Uterus (tissue), 4 donors: ENCODE data around the gene GPX2. TPM values are rescaled to one million over a fixed set of nuclear protein-coding genes. Genes with fewer than 3 reads are reported as not detected.

Source experiments
- DNase-seq, 2 donors: peaks; one replicate each; pipeline ENCODE4 v3.0.0-alpha.2; 2019 to 2020
- H3K27ac ChIP-seq, 2 donors: fragments of 200-600 bp; sonication (generic); 1 replicate in 1 of 2; 2 replicates in 1 of 2; pipeline ENCODE4 v1.5.1; 2016 to 2018
- H3K27me3 ChIP-seq, 2 donors: fragments of 200-600 bp; sonication (generic); one replicate each; pipeline ENCODE4 v1.5.1; 2018 to 2019; ENCODE audit warnings: control low read depth in 1 of 2
- H3K36me3 ChIP-seq, 2 donors: fragments of 200-600 bp; sonication (generic); one replicate each; pipeline ENCODE4 v1.5.1; 2019; ENCODE audit warnings: control low read depth in 1 of 2
- H3K4me1 ChIP-seq, 2 donors: fragments of 200-600 bp; sonication (generic); one replicate each; pipeline ENCODE4 v1.5.1; 2018 to 2019; ENCODE audit warnings: control low read depth in 1 of 2
- H3K4me3 ChIP-seq, 2 donors: fragments of 200-600 bp; sonication (generic); 1 replicate in 1 of 2; 2 replicates in 1 of 2; pipeline ENCODE4 v1.5.1; 2018 to 2019; ENCODE audit warnings: mild to moderate bottlenecking in 1 of 2
- H3K9me3 ChIP-seq, 2 donors: fragments of 200-600 bp; sonication (generic); one replicate each; pipeline ENCODE4 v1.5.1; 2019; ENCODE audit warnings: control low read depth in 1 of 2
- POLR2A ChIP-seq, 2 donors: fragments of 450-650 bp; IDR thresholded peaks; one replicate each; pipeline ENCODE4 v1.6.1; 2016; ENCODE audit warnings: antibody characterized with exemption in 2 of 2, mild to moderate bottlenecking in 1 of 2, moderate library complexity in 1 of 2
- intact Hi-C: fragments of 100-400 bp; cut with DNase I; formaldehyde crosslinking; loops from one replicate; pipeline ENCODE4 v1.15.1; 2023; ENCODE audit warnings: low total_unique reads
- total RNA-seq, 4 donors: library from RNA; depleted of rRNA in 3 of 4; stranded (reverse); fragments of >200 nt in 3 of 4; gene quantifications; one replicate each; pipeline versions ENCODE4 v1.1.0 to v1.2.4, GENCODE V29; 2014 to 2023
- TF ChIP-seq, protein P1 (sequence below), 4 experiments: fragments of 200-600 bp in 2 of 4; fragments of 450-650 bp in 2 of 4; sonication (generic) in 2 of 4; IDR thresholded peaks; one replicate each; pipeline ENCODE4 v1.5.1; 2016 to 2019; ENCODE audit warnings: antibody characterized with exemption in 4 of 4, mild to moderate bottlenecking in 2 of 4, moderate library complexity in 1 of 4
- donor health status: DM: yes; HTN: yes; CAD: no.

The GPX2 gene
- total RNA-seq, 4 donors from 2014 or later, result 0.29 TPM; not detected in 3

DNA sequence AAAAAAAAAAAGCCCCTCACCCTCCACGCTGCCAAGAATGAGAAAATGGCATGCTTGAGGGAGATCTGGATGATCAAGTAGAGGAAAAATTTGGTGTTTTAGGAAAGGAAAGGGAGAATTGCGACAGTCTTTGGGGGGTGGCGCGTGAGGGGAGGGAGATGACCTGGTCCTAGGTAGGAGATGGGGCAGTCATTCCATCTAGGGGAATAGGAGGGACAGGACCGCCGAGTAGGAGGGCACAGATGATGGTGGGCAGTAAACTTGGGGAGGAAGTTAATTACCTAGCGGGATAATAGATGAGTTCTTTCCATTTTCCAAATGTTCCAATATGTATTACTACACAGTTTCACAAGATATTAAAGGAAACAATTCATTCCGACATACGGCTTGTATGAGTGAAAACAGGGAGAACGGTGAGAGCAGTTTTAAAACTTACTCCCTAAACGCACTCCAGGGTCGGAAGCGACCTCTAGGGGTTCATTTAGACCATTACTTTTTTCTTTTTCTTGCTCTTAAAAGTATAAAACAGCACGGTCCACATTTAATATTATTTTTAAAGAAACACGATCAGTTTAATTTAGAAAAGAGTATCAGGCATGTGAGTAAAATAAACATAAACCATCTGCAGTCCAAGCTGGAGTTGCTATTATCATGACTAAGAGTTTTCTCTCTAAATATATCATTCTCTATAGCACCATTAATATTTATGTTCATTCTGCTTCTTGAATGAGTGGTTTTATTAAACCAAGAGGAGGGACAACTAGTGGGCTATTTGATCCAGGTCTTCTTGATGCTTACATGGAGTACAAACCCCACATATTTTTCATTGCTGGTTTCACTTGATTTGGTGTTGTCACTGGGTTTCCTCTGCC is 41.1 kb upstream of the GPX2 start:
- H3K36me3 ChIP-seq, result no peaks in the 10 kb centered on the region
- no peak for DNase-seq
- H3K9me3 ChIP-seq, result no peaks in the 10 kb centered on the region
- no peak overlapping the region for H3K4me3 ChIP-seq
- TF ChIP-seq, protein P1, sequence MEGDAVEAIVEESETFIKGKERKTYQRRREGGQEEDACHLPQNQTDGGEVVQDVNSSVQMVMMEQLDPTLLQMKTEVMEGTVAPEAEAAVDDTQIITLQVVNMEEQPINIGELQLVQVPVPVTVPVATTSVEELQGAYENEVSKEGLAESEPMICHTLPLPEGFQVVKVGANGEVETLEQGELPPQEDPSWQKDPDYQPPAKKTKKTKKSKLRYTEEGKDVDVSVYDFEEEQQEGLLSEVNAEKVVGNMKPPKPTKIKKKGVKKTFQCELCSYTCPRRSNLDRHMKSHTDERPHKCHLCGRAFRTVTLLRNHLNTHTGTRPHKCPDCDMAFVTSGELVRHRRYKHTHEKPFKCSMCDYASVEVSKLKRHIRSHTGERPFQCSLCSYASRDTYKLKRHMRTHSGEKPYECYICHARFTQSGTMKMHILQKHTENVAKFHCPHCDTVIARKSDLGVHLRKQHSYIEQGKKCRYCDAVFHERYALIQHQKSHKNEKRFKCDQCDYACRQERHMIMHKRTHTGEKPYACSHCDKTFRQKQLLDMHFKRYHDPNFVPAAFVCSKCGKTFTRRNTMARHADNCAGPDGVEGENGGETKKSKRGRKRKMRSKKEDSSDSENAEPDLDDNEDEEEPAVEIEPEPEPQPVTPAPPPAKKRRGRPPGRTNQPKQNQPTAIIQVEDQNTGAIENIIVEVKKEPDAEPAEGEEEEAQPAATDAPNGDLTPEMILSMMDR (IDR thresholded peaks at IDR 0.05), result peak; percentile 50 to 83 (median 68)
- TF ChIP-seq POLR2A (IDR thresholded peaks at IDR 0.05), result no peak
- H3K27ac ChIP-seq, result peak overlapping the region in 1 of 2 donors; percentile 43
- H3K4me1 ChIP-seq, result no peaks in the 10 kb centered on the region
- intact Hi-C loops, result no loop called here
- H3K27me3 ChIP-seq, result no peaks in the 10 kb centered on the region

DNA sequence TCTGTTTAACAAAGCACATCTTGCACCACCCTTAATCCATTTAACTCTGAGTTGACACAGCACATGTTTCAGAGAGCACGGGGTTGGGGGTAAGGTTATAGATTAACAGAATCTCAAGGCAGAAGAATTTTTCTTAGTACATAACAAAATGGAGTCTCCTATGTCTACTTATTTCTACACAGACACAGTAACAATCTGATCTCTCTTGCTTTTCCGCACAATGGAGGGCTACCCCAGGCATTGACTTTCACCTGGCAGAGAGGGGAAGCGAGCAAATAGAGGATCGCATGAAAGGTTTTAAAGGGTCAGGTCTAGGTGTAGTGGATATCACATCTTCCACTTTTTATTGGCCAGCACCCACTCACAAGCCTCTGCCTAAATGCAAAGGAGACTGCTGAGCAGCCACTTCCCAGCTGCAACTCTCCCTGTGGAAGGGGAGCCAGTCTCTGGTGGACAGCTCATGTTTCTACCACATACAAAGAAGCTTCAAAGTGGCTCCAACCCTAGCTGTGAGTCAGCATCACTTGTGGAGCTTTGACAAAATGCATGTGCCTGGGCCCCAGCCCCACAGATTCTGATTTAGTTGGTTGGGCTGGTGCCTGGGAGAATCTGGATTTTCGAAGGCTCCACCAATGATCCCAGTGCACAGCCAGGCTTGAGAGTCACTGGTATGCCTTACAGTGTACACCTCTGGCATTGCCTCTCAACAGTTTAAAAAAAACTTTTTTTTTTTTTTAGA is 37.0 kb upstream of the GPX2 start:
- intact Hi-C loops, result no loop called here
- H3K36me3 ChIP-seq, result no peaks in the 10 kb centered on the region

DNA sequence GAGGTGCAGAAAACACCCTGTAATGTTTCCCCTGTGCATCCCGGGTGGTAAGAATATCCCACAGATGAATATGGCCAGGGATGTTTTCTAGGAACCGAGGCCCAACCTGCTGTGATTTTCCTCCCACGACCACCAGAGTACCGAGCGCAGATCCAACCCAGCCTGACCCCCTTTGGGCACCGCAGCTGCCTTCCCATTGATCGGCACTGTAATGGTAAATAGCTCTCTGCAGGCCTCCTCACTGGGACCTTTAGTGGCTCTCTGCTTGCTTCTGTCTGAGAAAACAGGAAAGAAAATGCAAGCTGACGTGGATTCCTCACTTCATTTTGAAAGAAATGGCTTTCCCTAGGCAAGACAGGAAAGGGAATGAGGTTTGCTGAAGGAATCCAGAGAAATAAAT is 32.0 kb upstream of the GPX2 start:
- intact Hi-C loops, result no loop called here
- TF ChIP-seq, protein P1 (IDR thresholded peaks at IDR 0.05), result no peak
- TF ChIP-seq POLR2A (IDR thresholded peaks at IDR 0.05), result no peak
- DNase-seq, result no peak
- peaks cover 0 to 5% of the 10 kb centered on the region in 2 donors for H3K4me1 ChIP-seq
- no peaks in the 10 kb centered on the region for H3K27me3 ChIP-seq
- H3K36me3 ChIP-seq, result no peaks in the 10 kb centered on the region
- H3K4me3 ChIP-seq, result no peak overlapping the region
- no peak overlapping the region for H3K27ac ChIP-seq
- H3K9me3 ChIP-seq, result no peaks in the 10 kb centered on the region

More for the DNA sequence above, 37.0 kb upstream of the GPX2 start:
- H3K27ac ChIP-seq, result no peak overlapping the region
- no peaks in the 10 kb centered on the region for H3K27me3 ChIP-seq
- H3K4me3 ChIP-seq, result no peak overlapping the region
- no peak for DNase-seq
- no peaks in the 10 kb centered on the region for H3K9me3 ChIP-seq
- TF ChIP-seq, protein P1 (IDR thresholded peaks at IDR 0.05), result no peak
- no peak for TF ChIP-seq POLR2A (IDR thresholded peaks at IDR 0.05)
- H3K4me1 ChIP-seq, result no peaks in the 10 kb centered on the region

DNA sequence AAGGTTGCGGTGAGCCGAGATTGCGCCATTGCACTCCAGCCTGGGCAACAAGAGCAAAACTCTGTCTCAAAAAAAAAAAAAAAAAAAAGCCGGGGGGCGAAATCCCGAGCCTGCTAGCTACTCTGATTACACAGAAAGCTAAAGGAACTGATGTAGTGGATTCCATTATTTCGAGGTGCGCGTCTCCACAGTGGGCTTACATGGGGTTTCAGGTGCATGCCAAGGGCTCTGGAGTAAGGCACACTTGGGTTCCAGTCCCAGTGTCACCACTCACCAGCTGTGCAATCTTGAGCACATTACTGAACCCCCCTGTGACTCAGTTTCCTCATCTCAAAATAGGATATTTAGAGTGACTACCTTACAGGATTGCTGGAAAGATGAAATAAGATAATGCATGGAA is 31.3 kb upstream of the GPX2 start:
- TF ChIP-seq, protein P1 (IDR thresholded peaks at IDR 0.05), result no peak
- TF ChIP-seq POLR2A (IDR thresholded peaks at IDR 0.05), result no peak
- Histone ChIP-seq H3K27me3 (no peaks in the 10 kb centered on the region), H3K4me1 (peaks cover 0 to 5% of the 10 kb centered on the region in 2 donors), H3K27ac (no peak overlapping the region), H3K9me3 (no peaks in the 10 kb centered on the region), H3K36me3 (no peaks in the 10 kb centered on the region), H3K4me3 (no peak overlapping the region)
- DNase-seq, result no peak
- intact Hi-C loops, result no loop called here

DNA sequence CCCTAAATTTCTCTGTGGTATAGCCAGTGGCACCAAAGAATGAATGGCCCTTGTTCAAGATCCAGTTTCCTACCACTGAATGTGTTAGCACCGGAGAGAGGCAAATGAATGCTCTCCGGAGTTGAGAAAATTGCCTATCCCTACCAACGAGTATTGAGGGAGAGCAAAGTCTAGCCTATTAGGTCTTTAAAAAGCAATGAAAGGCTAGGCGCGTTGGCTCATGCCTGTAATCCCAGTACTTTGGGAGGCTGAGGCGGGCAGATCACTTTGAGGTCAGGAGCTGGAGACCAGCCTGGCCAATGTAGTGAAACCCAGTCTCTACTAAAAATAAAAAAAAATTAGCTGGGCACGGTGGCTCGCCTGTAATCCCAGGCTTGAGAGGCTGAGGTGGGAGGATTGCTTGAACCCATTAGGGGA is 30.5 kb upstream of the GPX2 start:
- intact Hi-C loops, result no loop called here
- H3K27ac ChIP-seq, result no peak overlapping the region
- no peak for TF ChIP-seq POLR2A (IDR thresholded peaks at IDR 0.05)
- TF ChIP-seq, protein P1 (IDR thresholded peaks at IDR 0.05), result no peak
- H3K27me3 ChIP-seq, result no peaks in the 10 kb centered on the region
- DNase-seq, result no peak
- no peaks in the 10 kb centered on the region for H3K9me3 ChIP-seq
- H3K4me3 ChIP-seq, result no peak overlapping the region
- H3K4me1 ChIP-seq, result peaks cover 0 to 5% of the 10 kb centered on the region in 2 donors
- no peaks in the 10 kb centered on the region for H3K36me3 ChIP-seq
